Heart left ventricle (tissue), 13 donors: Measurements from ENCODE around the gene ITIH2.

Experiments used
- CTCF ChIP-seq, 12 donors: fragments of 200-600 bp; sonication (generic) in 4 of 12; IDR thresholded peaks; one replicate each; pipeline versions ENCODE4 v1.5.0 to v1.8.0; 2018 to 2022; ENCODE audit warnings: antibody characterized with exemption in 12 of 12, mild to moderate bottlenecking in 5 of 12
- POLR2A ChIP-seq, 2 donors: fragments of 450-650 bp; IDR thresholded peaks; one replicate each; pipeline ENCODE4 v1.6.1; 2017; ENCODE audit warnings: antibody characterized with exemption in 2 of 2, mild to moderate bottlenecking in 2 of 2, moderate library complexity in 2 of 2
- donor health status: ischemic (EF 13 %, LVEDD 7.1; RV severe dilation, severe dysfunction).
- donor health status: DM: no; HTN: yes; CAD: no.
- donor health status: DM: no; HTN: no; CAD: no.
- donor health status: ischemic (EF 25% LVEDD 6.9; RV normal size, moderate dysfunction).
- donor health status: ischemic (EF 25% LVEDD 5.7; RV mildly dilated, moderate dysfunction).
- donor health status: ischemic (EF 35%, LVEDD 5.7; RV mildly dilated, moderate dysfunction).
- donor health status: nonischemic (EF 11% LVEDD 7.7; RV severe dilation, severe dysfunction).
- donor health status: DM: yes; HTN: yes; CAD: no.
- donor health status: PGD.
- donor health status: ischemic (EF 29% LVEDD 5.4; RV normal size, mild dysfunction).
- donor health status: nonischemic (EF 23%, LVEDD 6.1; RV moderate dilation, normal function).

DNA sequence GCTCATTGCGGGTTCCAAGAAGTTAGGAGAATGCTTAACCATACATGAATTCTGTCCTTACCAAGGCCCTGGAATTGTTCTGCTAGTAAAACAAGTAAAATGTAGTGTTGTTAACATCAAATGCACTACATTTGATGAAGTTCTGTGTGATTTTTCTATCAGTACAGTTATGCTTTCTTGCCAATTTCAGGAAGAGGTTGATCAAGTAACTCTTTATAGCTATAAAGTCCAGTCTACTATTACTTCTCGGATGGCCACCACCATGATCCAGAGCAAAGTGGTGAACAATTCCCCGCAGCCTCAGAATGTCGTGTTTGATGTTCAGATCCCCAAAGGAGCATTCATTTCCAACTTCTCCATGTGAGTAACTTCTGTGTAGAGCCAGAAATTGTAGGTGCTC lies 5.7 kb downstream of the ITIH2 start:
- TF ChIP-seq CTCF (IDR thresholded peaks at IDR 0.05) (no peak), POLR2A (IDR thresholded peaks at IDR 0.05) (no peak)
